ENCODE measurements around the gene C12orf60. TPM values are rescaled to one million over a fixed set of nuclear protein-coding genes. Genes with fewer than 3 reads are reported as not detected.

C12orf60 gene
- total RNA-seq, 1 experiment from 2014 or later: 1.8 TPM

DNA sequence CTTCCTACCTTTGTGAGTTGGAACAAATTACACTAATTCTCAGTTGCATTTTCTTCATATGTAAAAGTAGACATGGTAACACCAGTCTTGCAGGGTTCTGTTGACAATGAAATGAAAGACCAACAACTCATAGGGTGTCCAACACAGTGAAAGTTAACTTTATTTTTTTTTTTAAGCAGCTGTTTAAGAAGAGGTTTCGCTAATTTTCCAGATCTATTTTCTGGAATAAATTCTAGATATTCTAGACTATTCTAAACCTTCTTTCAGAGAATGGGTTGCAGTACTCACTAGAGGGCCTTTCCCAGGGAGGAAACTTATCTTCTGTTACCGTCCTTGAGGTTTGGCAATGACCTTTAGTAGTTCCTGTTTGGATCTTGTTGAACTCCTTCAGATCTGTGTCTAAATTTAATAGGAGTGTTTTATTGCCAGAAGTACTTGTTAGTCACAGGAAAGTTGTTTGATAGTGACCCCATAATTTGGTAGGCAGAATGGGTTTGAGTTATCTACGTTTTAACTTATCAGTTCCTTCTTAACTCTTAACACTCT lies 42.6 kb downstream of the C12orf60 start (continued):
- TF ChIP-seq, protein P1, sequence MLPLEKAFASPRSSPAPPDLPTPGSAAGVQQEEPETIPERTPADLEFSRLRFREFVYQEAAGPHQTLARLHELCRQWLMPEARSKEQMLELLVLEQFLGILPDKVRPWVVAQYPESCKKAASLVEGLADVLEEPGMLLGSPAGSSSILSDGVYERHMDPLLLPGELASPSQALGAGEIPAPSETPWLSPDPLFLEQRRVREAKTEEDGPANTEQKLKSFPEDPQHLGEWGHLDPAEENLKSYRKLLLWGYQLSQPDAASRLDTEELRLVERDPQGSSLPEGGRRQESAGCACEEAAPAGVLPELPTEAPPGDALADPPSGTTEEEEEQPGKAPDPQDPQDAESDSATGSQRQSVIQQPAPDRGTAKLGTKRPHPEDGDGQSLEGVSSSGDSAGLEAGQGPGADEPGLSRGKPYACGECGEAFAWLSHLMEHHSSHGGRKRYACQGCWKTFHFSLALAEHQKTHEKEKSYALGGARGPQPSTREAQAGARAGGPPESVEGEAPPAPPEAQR (CRISPR knock-in tag; IDR thresholded peaks at IDR 0.05): no peak
- TF ChIP-seq, protein P2, sequence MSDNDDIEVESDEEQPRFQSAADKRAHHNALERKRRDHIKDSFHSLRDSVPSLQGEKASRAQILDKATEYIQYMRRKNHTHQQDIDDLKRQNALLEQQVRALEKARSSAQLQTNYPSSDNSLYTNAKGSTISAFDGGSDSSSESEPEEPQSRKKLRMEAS (CRISPR knock-in tag; IDR thresholded peaks at IDR 0.05): no peak
- TF ChIP-seq, protein P3, sequence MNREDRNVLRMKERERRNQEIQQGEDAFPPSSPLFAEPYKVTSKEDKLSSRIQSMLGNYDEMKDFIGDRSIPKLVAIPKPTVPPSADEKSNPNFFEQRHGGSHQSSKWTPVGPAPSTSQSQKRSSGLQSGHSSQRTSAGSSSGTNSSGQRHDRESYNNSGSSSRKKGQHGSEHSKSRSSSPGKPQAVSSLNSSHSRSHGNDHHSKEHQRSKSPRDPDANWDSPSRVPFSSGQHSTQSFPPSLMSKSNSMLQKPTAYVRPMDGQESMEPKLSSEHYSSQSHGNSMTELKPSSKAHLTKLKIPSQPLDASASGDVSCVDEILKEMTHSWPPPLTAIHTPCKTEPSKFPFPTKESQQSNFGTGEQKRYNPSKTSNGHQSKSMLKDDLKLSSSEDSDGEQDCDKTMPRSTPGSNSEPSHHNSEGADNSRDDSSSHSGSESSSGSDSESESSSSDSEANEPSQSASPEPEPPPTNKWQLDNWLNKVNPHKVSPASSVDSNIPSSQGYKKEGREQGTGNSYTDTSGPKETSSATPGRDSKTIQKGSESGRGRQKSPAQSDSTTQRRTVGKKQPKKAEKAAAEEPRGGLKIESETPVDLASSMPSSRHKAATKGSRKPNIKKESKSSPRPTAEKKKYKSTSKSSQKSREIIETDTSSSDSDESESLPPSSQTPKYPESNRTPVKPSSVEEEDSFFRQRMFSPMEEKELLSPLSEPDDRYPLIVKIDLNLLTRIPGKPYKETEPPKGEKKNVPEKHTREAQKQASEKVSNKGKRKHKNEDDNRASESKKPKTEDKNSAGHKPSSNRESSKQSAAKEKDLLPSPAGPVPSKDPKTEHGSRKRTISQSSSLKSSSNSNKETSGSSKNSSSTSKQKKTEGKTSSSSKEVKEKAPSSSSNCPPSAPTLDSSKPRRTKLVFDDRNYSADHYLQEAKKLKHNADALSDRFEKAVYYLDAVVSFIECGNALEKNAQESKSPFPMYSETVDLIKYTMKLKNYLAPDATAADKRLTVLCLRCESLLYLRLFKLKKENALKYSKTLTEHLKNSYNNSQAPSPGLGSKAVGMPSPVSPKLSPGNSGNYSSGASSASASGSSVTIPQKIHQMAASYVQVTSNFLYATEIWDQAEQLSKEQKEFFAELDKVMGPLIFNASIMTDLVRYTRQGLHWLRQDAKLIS (CRISPR knock-in tag; IDR thresholded peaks at IDR 0.05; ENCODE audit: borderline replicate concordance): no peak
- TF ChIP-seq, protein P4, sequence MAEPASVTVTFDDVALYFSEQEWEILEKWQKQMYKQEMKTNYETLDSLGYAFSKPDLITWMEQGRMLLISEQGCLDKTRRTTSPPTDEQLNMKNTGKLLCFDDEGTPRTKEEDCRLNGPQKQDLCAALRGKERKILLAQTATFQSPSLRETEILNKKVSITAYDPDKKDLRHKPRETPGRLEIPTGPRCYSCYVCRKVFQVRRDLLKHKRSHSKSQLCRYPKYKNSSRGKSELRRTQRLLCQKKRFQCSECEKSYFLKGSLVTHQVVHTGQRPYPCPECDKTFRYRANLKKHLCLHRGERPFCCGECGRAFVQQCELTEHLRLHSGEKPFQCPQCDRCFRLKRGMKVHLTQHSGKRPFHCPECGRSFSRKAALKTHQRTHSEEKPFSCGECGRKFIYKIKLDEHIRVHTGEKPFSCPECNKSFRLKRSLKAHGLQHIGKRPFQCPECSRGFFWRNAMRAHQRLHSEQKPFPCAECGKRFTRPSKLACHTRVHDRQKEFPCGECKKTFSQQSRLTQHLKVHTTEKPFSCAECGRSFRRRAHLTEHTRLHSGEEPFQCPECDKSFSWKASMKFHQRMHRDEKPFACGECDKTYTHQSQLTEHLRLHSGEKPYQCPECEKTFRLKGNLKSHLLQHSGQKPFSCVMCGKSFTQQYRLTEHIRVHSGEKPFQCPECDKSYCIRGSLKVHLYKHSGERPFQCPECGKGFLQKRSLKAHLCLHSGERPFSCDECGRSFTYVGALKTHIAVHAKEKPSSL (CRISPR knock-in tag; conservative IDR thresholded peaks at IDR 0.05): no peak

DNA sequence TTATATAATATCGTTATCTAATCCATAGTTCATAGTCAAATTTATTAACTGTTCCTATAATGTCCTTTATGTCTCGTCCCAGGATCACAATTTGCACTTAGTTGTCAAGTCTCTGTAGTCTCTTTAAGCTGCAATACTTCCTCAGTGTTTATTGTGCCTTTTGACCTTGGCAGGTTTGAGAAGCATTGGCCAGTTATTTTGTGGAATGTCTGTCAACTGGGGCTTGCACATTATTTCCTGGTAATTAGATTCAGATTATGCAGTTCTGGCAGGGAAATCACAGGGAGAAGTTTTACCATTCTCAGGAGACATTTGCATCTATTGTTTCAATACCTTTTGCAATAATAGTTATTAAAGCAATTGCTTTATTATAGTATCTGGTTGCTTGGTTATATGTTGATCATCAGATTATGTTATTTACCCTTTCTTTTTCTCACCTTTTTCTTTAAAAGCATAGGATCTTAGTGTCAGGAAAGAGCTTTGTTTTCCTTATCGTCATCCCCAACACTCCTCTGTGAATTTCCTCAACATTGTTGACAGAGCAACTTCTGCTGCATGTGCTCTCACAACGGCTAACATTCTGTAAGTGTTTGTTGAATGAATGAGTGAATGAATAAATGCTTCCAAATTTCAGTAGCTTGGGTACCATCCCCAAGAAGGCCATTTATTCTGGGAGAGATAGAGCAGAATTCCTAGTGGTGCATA lies 43.6 kb downstream of the C12orf60 start:
- no peaks in the 10 kb centered on the region for H3K9me3 Mint-ChIP-seq
- ATAC-seq: no peak
- no peaks in the 10 kb centered on the region; the same call in 1 of the 2 replicates for H3K4me1 Mint-ChIP-seq
- no peak overlapping the region for H3K4me3 Mint-ChIP-seq
- ChIA-PET POLR2A (no interaction called here), CTCF (interaction anchor here (1.2 to 2.3 kb wide), 4 partner anchors 36 to 374 kb away, joined by 4 to 13 read pairs (median 6); partner anchors contain the start of gene RERG)
- H3K27me3 Mint-ChIP-seq (ENCODE audit: low read depth): peaks cover 4% of the 10 kb centered on the region
- H3K36me3 Mint-ChIP-seq: no peaks in the 10 kb centered on the region
- H3K27ac Mint-ChIP-seq: no peak overlapping the region
- DNase-seq (ENCODE audit: low spot score): no peak
- TF ChIP-seq KAT7 (CRISPR knock-in tag; IDR thresholded peaks at IDR 0.05; ENCODE audit: borderline replicate concordance): no peak
- TF ChIP-seq, protein P5, sequence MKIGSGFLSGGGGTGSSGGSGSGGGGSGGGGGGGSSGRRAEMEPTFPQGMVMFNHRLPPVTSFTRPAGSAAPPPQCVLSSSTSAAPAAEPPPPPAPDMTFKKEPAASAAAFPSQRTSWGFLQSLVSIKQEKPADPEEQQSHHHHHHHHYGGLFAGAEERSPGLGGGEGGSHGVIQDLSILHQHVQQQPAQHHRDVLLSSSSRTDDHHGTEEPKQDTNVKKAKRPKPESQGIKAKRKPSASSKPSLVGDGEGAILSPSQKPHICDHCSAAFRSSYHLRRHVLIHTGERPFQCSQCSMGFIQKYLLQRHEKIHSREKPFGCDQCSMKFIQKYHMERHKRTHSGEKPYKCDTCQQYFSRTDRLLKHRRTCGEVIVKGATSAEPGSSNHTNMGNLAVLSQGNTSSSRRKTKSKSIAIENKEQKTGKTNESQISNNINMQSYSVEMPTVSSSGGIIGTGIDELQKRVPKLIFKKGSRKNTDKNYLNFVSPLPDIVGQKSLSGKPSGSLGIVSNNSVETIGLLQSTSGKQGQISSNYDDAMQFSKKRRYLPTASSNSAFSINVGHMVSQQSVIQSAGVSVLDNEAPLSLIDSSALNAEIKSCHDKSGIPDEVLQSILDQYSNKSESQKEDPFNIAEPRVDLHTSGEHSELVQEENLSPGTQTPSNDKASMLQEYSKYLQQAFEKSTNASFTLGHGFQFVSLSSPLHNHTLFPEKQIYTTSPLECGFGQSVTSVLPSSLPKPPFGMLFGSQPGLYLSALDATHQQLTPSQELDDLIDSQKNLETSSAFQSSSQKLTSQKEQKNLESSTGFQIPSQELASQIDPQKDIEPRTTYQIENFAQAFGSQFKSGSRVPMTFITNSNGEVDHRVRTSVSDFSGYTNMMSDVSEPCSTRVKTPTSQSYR (CRISPR knock-in tag; IDR thresholded peaks at IDR 0.05): no peak
- no peak for TF ChIP-seq NFE2L1 (CRISPR knock-in tag; IDR thresholded peaks at IDR 0.05)
- TF ChIP-seq, protein P6, sequence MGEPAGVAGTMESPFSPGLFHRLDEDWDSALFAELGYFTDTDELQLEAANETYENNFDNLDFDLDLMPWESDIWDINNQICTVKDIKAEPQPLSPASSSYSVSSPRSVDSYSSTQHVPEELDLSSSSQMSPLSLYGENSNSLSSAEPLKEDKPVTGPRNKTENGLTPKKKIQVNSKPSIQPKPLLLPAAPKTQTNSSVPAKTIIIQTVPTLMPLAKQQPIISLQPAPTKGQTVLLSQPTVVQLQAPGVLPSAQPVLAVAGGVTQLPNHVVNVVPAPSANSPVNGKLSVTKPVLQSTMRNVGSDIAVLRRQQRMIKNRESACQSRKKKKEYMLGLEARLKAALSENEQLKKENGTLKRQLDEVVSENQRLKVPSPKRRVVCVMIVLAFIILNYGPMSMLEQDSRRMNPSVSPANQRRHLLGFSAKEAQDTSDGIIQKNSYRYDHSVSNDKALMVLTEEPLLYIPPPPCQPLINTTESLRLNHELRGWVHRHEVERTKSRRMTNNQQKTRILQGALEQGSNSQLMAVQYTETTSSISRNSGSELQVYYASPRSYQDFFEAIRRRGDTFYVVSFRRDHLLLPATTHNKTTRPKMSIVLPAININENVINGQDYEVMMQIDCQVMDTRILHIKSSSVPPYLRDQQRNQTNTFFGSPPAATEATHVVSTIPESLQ (CRISPR knock-in tag; IDR thresholded peaks at IDR 0.05): no peak
- TF ChIP-seq HMGA2 (CRISPR knock-in tag; IDR thresholded peaks at IDR 0.05): no peak
